ENCODE measurements around the gene DSG3.
A peak's percentile ranks its signal among the peaks of the same experiment; 100 is the strongest.

Gene DSG3

GRCh38 chr18:31430072-31430471, 17.5 kb upstream of the DSG3 start:
- DNase-seq (ENCODE audit: low read depth): no peak

GRCh38 chr18:31430554-31430953, 17.0 kb upstream of the DSG3 start:
- DNase-seq (ENCODE audit: low read depth): no peak

- DNase-seq (ENCODE audit: low read depth): no peak
Measured at GRCh38 chr18:31432316-31432715, 15.2 kb upstream of the DSG3 start.

GRCh38 chr18:31436825-31437224, 10.7 kb upstream of the DSG3 start:
- DNase-seq (ENCODE audit: low read depth): no peak

GRCh38 chr18:31438402-31438801, 9.1 kb upstream of the DSG3 start:
- no peak for DNase-seq (ENCODE audit: low read depth)

GRCh38 chr18:31439807-31440325, 7.7 kb upstream of the DSG3 start:
- no peak for DNase-seq (ENCODE audit: low read depth)

GRCh38 chr18:31440787-31441186, 6.8 kb upstream of the DSG3 start:
- no peak for DNase-seq (ENCODE audit: low read depth)

GRCh38 chr18:31441493-31441892, 6.0 kb upstream of the DSG3 start:
- no peak for DNase-seq (ENCODE audit: low read depth)

- no peak for DNase-seq (ENCODE audit: low read depth)
Measured at GRCh38 chr18:31444142-31444541, 3.4 kb upstream of the DSG3 start.

- no peak for DNase-seq (ENCODE audit: low read depth)
Measured at GRCh38 chr18:31445908-31446307, 1.6 kb upstream of the DSG3 start.

- no peak for DNase-seq (ENCODE audit: low read depth)
Measured at GRCh38 chr18:31446854-31447253, 687 bp upstream of the DSG3 start.

GRCh38 chr18:31450409-31450808, 2.9 kb downstream of the DSG3 start:
- DNase-seq (ENCODE audit: low read depth): peak; percentile 50

- no peak for DNase-seq (ENCODE audit: low read depth)
Measured at GRCh38 chr18:31451625-31452024, 4.1 kb downstream of the DSG3 start.

GRCh38 chr18:31454066-31454708, 6.6 kb downstream of the DSG3 start:
- DNase-seq (ENCODE audit: low read depth): peak; percentile 54

- DNase-seq (ENCODE audit: low read depth): no peak
Measured at GRCh38 chr18:31469629-31470028, 22.1 kb downstream of the DSG3 start.

GRCh38 chr18:31478688-31479087, 31.1 kb downstream of the DSG3 start:
- no peak for DNase-seq (ENCODE audit: low read depth)

- DNase-seq (ENCODE audit: low read depth): no peak
Measured at GRCh38 chr18:31482051-31482450, 34.5 kb downstream of the DSG3 start.

- no peak for DNase-seq (ENCODE audit: low read depth)
Measured at GRCh38 chr18:31483396-31483795, 35.9 kb downstream of the DSG3 start.

GRCh38 chr18:31484461-31484860, 36.9 kb downstream of the DSG3 start:
- no peak for DNase-seq (ENCODE audit: low read depth)

- DNase-seq (ENCODE audit: low read depth): no peak
Measured at GRCh38 chr18:31486165-31486564, 38.6 kb downstream of the DSG3 start.

GRCh38 chr18:31487246-31488015, 39.9 kb downstream of the DSG3 start:
- DNase-seq (ENCODE audit: low read depth): peak; percentile 79

- no peak for DNase-seq (ENCODE audit: low read depth)
Measured at GRCh38 chr18:31489311-31489710, 41.8 kb downstream of the DSG3 start.

GRCh38 chr18:31490387-31490786, 42.8 kb downstream of the DSG3 start:
- no peak for DNase-seq (ENCODE audit: low read depth)

- no peak for DNase-seq (ENCODE audit: low read depth)
Measured at GRCh38 chr18:31490833-31491232, 43.3 kb downstream of the DSG3 start.

All from stromal cell of bone marrow (primary cell).